Psoas muscle (tissue), 8 donors: ENCODE results near the gene MUCL1. TPM values are rescaled to one million over a fixed set of nuclear protein-coding genes. Genes with fewer than 3 reads are reported as not detected.
"Not testable (repeated sequence)": the region's sequence is repeated elsewhere in the genome, so short reads cannot be mapped to it uniquely, and the experiment has no call there.

ENCODE experiments used
- ATAC-seq, 4 donors: fragments of 200-7000 bp; cut with Tn5 transposase; one replicate each; pipeline ENCODE4 v1.9.1; 2020; ENCODE audit warnings: moderate library complexity in 3 of 4, mild to moderate bottlenecking in 2 of 4
- DNase-seq, 2 donors: peaks; one replicate each; pipeline ENCODE4 v3.0.0-alpha.2; 2020
- H3K27ac ChIP-seq: fragments of 200-600 bp; one replicate; pipeline ENCODE4 v1.8.0; 2022
- H3K27me3 ChIP-seq, 3 donors: fragments of 200-600 bp in 1 of 3; one replicate each; pipeline versions ENCODE4 v1.6.1 to v1.8.0; 2013 to 2022; ENCODE audit warnings: low read length in 2 of 3, mild to moderate bottlenecking in 2 of 3, moderate library complexity in 1 of 3; ENCODE audit not compliant: insufficient read depth in 3 of 3
- H3K36me3 ChIP-seq, 2 donors: fragments of 200-600 bp in 1 of 2; one replicate each; pipeline versions ENCODE4 v1.6.1 to v1.8.0; 2013 to 2022; ENCODE audit warnings: low read depth in 1 of 2, mild to moderate bottlenecking in 1 of 2, moderate library complexity in 1 of 2; ENCODE audit not compliant: insufficient read depth in 1 of 2
- H3K4me1 ChIP-seq: fragments of 200-600 bp; one replicate; pipeline ENCODE4 v1.8.0; 2022
- H3K4me3 ChIP-seq: fragments of 200-600 bp; one replicate; pipeline ENCODE4 v1.8.0; 2022; ENCODE audit warnings: mild to moderate bottlenecking
- H3K9me3 ChIP-seq: fragments of 200-600 bp; one replicate; pipeline ENCODE4 v1.8.0; 2022
- CTCF ChIP-seq: fragments of 200-600 bp; IDR thresholded peaks from one replicate; pipeline ENCODE4 v1.8.0; 2022; ENCODE audit warnings: antibody characterized with exemption
- WGBS, 3 donors: extraction: QIAGEN DNeasy Blood & Tissue Kit; methylation state at CpG; one replicate each; pipeline versions ENCODE4 v1.1.6 to v1.1.7; 2013; 5-methylcytosine and 5-hydroxymethylcytosine counted together
- intact Hi-C, 2 donors: fragments of 100-400 bp; cut with DNase I; formaldehyde crosslinking; loops; one replicate each; pipeline versions ENCODE4 v1.11.0 to v1.14.2; 2022
- polyA plus RNA-seq, 3 donors: library from polyadenylated mRNA; stranded (reverse); fragments of 200-250 nt; gene quantifications; one replicate each; pipeline ENCODE4 v1.2.3, GENCODE V29; 2013
- total RNA-seq, 4 donors: library from RNA; stranded (reverse); fragmentation: NEBNext Ultra II Directional in 2 of 4; extraction: Animal tissue kit (Norgen Biotek cat#: 25700) in 2 of 4; gene quantifications; one replicate each; pipeline versions ENCODE4 v1.2.1 to v1.2.4, GENCODE V29; 2021 to 2023
- donor health status: healthy with polysubstance abuse.
- donor health status: DM: no; HTN: no; CAD: no; lungs with moderate emphysema.
- donor health status: Bipolar disorder and iron deficiency.
- donor health status: healthy.
- donor health status: DM: yes; HTN: yes; CAD: no.
- donor health status: DM: no; HTN: no; CAD: no.
- donor health status: DM: no; HTN: no; CAD: no.
- donor health status: DM: yes; HTN: yes; CAD: no.

The MUCL1 gene
- total and polyA plus RNA-seq, 7 donors = not detected

GRCh38 chr12:54870048-54870447 is 15.7 kb downstream of the MUCL1 start:
- H3K36me3 ChIP-seq = no peaks in the 10 kb centered on the region
- no peak for TF ChIP-seq CTCF
- H3K9me3 ChIP-seq = no peaks in the 10 kb centered on the region
- peaks cover 0 to 2% (median 0%) of the 10 kb centered on the region in 3 donors for H3K27me3 ChIP-seq
- H3K4me1 ChIP-seq = no peaks in the 10 kb centered on the region
- ATAC-seq = no peak
- H3K27ac ChIP-seq = no peak overlapping the region
- H3K4me3 ChIP-seq = no peak overlapping the region
- intact Hi-C loops = no loop called here
- DNase-seq = no peak
- 85 to 86% (median 85%) methylated on average over 1 of the region's 1 CpG for WGBS, 3 donors

- Histone ChIP-seq H3K36me3 (no peaks in the 10 kb centered on the region), H3K9me3 (no peaks in the 10 kb centered on the region), H3K27ac (no peak overlapping the region), H3K4me1 (no peaks in the 10 kb centered on the region), H3K27me3 (peaks cover 0 to 2% (median 0%) of the 10 kb centered on the region in 3 donors), H3K4me3 (no peak overlapping the region)
- WGBS, 3 donors = 82 to 86% (median 84%) methylated on average over 5 of the region's 5 CpGs
- intact Hi-C loops = no loop called here
- ATAC-seq (no peak), DNase-seq (no peak)
- no peak for TF ChIP-seq CTCF
Observed at GRCh38 chr12:54870617-54871016, 16.3 kb downstream of the MUCL1 start.

DNA sequence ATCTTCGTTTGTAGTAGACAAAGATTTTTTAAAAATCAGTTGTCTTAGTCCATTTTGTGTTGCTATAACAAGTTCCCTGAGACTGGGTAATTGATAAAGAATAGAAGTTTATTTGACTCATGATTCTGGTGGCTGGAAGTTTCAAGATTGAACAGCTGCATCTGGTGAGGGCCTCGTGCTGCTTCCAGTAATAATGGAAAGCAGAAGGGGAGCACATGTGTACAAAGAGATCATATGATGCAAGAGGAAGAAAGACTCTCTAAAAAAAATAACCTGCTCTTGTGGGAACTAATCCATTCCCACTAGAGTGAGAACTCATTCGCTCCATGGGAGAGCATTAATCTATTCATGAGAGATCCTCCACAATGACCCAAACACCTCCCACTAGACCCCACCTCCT is 24.8 kb downstream of the MUCL1 start:
- ATAC-seq (no peak), DNase-seq (no peak)
- no peak for TF ChIP-seq CTCF
- intact Hi-C loops = loop anchor here in 1 of 2 donors (2.0 kb wide), 1 partner anchor 72 kb away; no protein-coding TSS in a partner anchor
- H3K27ac ChIP-seq = no peak overlapping the region
- no peaks in the 10 kb centered on the region for H3K9me3 ChIP-seq
- H3K4me3 ChIP-seq = no peak overlapping the region
- H3K36me3 ChIP-seq = no peaks in the 10 kb centered on the region
- no peaks in the 10 kb centered on the region for H3K4me1 ChIP-seq
- H3K27me3 ChIP-seq = no peaks in the 10 kb centered on the region
- WGBS, 3 donors = 39 to 44% (median 40%) methylated on average over 3 of the region's 3 CpGs

DNA sequence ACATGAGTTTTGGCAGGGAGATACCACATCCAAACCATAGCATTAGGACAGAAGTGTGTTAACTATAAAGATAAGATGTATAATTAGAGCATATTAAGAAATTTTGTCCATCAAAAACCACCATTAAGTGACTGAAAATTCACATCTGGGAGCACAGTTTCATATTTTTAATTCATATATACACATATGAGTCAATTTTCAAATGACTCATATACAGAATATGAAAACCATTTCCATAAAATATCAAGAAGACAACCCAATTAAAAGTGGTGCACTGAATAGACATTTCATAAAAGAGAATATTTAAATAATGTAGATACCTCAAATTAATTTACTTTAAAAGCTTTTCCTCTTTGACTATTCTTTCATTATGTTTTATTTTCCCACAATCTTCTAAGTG is 25.3 kb downstream of the MUCL1 start:
- no peak for TF ChIP-seq CTCF
- no peak overlapping the region for H3K4me3 ChIP-seq
- H3K27me3 ChIP-seq = no peaks in the 10 kb centered on the region
- intact Hi-C loops = loop anchor here in 1 of 2 donors (2.0 kb wide), 1 partner anchor 73 kb away; no protein-coding TSS in a partner anchor
- H3K36me3 ChIP-seq = no peaks in the 10 kb centered on the region
- DNase-seq = no peak
- no peaks in the 10 kb centered on the region for H3K9me3 ChIP-seq
- no peak for ATAC-seq
- no peak overlapping the region for H3K27ac ChIP-seq
- no peaks in the 10 kb centered on the region for H3K4me1 ChIP-seq

GRCh38 chr12:54882079-54882478 is 27.8 kb downstream of the MUCL1 start:
- Histone ChIP-seq H3K9me3 (no peaks in the 10 kb centered on the region), H3K4me1 (no peaks in the 10 kb centered on the region), H3K36me3 (no peaks in the 10 kb centered on the region), H3K4me3 (no peak overlapping the region), H3K27ac (no peak overlapping the region), H3K27me3 (no peaks in the 10 kb centered on the region)
- no peak for ATAC-seq
- no peak for DNase-seq
- intact Hi-C loops = no loop called here
- no peak for TF ChIP-seq CTCF
- 62 to 74% (median 69%) methylated on average over 2 of the region's 2 CpGs for WGBS, 3 donors

DNA sequence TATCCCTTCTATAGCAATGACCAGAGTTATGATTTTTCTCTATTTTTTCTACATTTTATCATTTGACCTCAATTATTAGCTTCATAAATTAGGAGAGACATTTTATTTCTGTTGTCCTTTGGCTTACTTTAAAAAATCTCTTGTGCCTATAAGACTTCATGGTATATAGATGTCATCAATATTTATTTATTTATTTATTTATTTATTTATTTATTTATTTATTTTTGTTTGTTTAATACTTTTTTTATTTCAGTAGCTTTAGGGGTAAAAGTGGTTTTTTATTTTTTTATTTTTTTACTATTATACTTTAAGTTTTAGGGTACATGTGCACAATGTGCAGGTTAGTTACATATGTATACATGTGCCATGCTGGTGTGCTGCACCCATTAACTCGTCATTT is 28.3 kb downstream of the MUCL1 start:
- ATAC-seq = not testable (repeated sequence)
- WGBS, 3 donors = 73 to 80% (median 79%) methylated on average over 1 of the region's 1 CpG

GRCh38 chr12:54888428-54888827 is 34.1 kb downstream of the MUCL1 start:
- H3K4me3 ChIP-seq, H3K27ac ChIP-seq, H3K9me3 ChIP-seq, H3K27me3 ChIP-seq, H3K4me1 ChIP-seq, DNase-seq, ATAC-seq, H3K36me3 ChIP-seq, intact Hi-C loops: not testable (repeated sequence)
- WGBS, 3 donors = 82 to 90% (median 84%) methylated on average over 11 of the region's 11 CpGs

More for the DNA sequence above, 28.3 kb downstream of the MUCL1 start:
- intact Hi-C loops, H3K4me1 ChIP-seq, H3K36me3 ChIP-seq, H3K27ac ChIP-seq, DNase-seq, H3K4me3 ChIP-seq, H3K9me3 ChIP-seq, H3K27me3 ChIP-seq: not testable (repeated sequence)
